Neural progenitor cell (in vitro differentiated cells): ENCODE measurements around the gene TGM2. TPM values are rescaled to one million over a fixed set of nuclear protein-coding genes. Genes with fewer than 3 reads are reported as not detected.

Experiments used
- DNase-seq: peaks from one replicate; pipeline ENCODE4 v3.0.0-alpha.2; 2016; ENCODE audit warnings: low spot score
- H2AFZ ChIP-seq: fragments of 200-600 bp; sonication (generic); replicated peaks from 2 replicates; pipeline ENCODE4 v1.6.1; 2016; ENCODE audit warnings: antibody characterized with exemption
- H3F3A ChIP-seq: fragments of 200-600 bp; sonication (generic); 2 replicates; pipeline ENCODE4 v1.6.1; 2016; ENCODE audit warnings: antibody characterized with exemption, low read depth
- H3K27ac ChIP-seq: fragments of 200-600 bp; sonication (generic); 2 replicates; pipeline ENCODE4 v1.5.1; 2016; ENCODE audit warnings: mild to moderate bottlenecking
- H3K27me3 ChIP-seq: fragments of 200-600 bp; sonication (generic); 2 replicates; pipeline ENCODE4 v1.6.1; 2016; ENCODE audit warnings: mild to moderate bottlenecking, moderate library complexity
- H3K36me3 ChIP-seq: fragments of 200-600 bp; sonication (generic); 2 replicates; pipeline ENCODE4 v1.5.1; 2016
- H3K4me1 ChIP-seq: fragments of 200-600 bp; sonication (generic); 2 replicates; pipeline ENCODE4 v1.6.1; 2016; ENCODE audit warnings: mixed run types
- H3K4me2 ChIP-seq: fragments of 200-600 bp; sonication (generic); 2 replicates; pipeline ENCODE4 v1.6.1; 2016
- H3K4me3 ChIP-seq: fragments of 200-600 bp; sonication (generic); 2 replicates; pipeline ENCODE4 v1.5.1; 2016
- H3K79me2 ChIP-seq: fragments of 200-600 bp; sonication (generic); 2 replicates; pipeline ENCODE4 v1.6.1; 2016; ENCODE audit warnings: low read depth
- H3K9ac ChIP-seq: fragments of 200-600 bp; sonication (generic); 2 replicates; pipeline ENCODE4 v1.6.1; 2016
- H3K9me3 ChIP-seq: fragments of 200-600 bp; sonication (generic); 2 replicates; pipeline ENCODE4 v1.5.1; 2016; ENCODE audit warnings: low read depth
- H4K20me1 ChIP-seq: fragments of 200-600 bp; sonication (generic); 2 replicates; pipeline ENCODE4 v1.6.1; 2016; ENCODE audit warnings: low read depth
- H3K27ac Mint-ChIP-seq: 3 replicates; pipeline ENCODE4 v1.8.0; 2021; ENCODE audit warnings: mixed read lengths
- H3K27me3 Mint-ChIP-seq: 2 replicates; pipeline ENCODE4 v1.8.0; 2022; ENCODE audit warnings: low read depth, mild to moderate bottlenecking, inconsistent platforms, moderate library complexity, mixed read lengths; ENCODE audit not compliant: insufficient read depth
- H3K36me3 Mint-ChIP-seq: 3 replicates; pipeline ENCODE4 v1.8.0; 2021; ENCODE audit warnings: mixed read lengths
- H3K4me1 Mint-ChIP-seq: 3 replicates; pipeline ENCODE4 v1.8.0; 2021; ENCODE audit warnings: mixed read lengths
- H3K4me3 Mint-ChIP-seq: 3 replicates; pipeline ENCODE4 v1.8.0; 2021; ENCODE audit warnings: mild to moderate bottlenecking, moderate library complexity, mixed read lengths
- H3K9me3 Mint-ChIP-seq: 3 replicates; pipeline ENCODE4 v1.8.0; 2020; ENCODE audit warnings: mixed read lengths
- CTCF ChIP-seq: fragments of 200-600 bp; sonication (generic); IDR thresholded peaks from 2 replicates; pipeline ENCODE4 v1.5.1; 2017; ENCODE audit warnings: antibody characterized with exemption, mild to moderate bottlenecking
- EZH2 ChIP-seq: fragments of 200-600 bp; sonication (generic); IDR thresholded peaks from 2 replicates; pipeline ENCODE4 v1.6.1; 2017; ENCODE audit warnings: antibody characterized with exemption, mild to moderate bottlenecking, moderate library complexity
- EZH2phosphoT487 ChIP-seq: fragments of 200-600 bp; sonication (generic); IDR thresholded peaks from 2 replicates; pipeline ENCODE4 v1.6.1; 2017; ENCODE audit warnings: antibody characterized with exemption
- total RNA-seq: library from RNA; depleted of rRNA; stranded (reverse); fragments of >200 nt; gene quantifications from 2 replicates; pipeline ENCODE4 v1.2.3, GENCODE V29; 2015; ENCODE audit warnings: low replicate concordance

Gene TGM2
- total RNA-seq, 1 donor from 2014 or later = 0.22 TPM

GRCh38 chr20:38196076-38196475 is 31.0 kb upstream of the TGM2 start:
- Histone ChIP-seq H3K27ac (no peak overlapping the region), H3F3A (peaks cover 7% of the 10 kb centered on the region), H2AFZ (no peak overlapping the region), H3K36me3 (no peaks in the 10 kb centered on the region), H3K9me3 (no peaks in the 10 kb centered on the region), H3K4me1 (peaks cover 10% of the 10 kb centered on the region), H3K79me2 (no peaks in the 10 kb centered on the region), H3K4me3 (no peak overlapping the region), H3K27me3 (no peaks in the 10 kb centered on the region), H3K9ac (no peak overlapping the region), H4K20me1 (no peaks in the 10 kb centered on the region), H3K4me2 (no peak overlapping the region)
- H3K36me3 Mint-ChIP-seq = no peaks in the 10 kb centered on the region
- no peak for TF ChIP-seq CTCF
- no peak for TF ChIP-seq EZH2phosphoT487
- TF ChIP-seq EZH2 = no peak
- H3K4me1 Mint-ChIP-seq = peaks cover 17% of the 10 kb centered on the region
- H3K4me3 Mint-ChIP-seq = no peak overlapping the region
- no peak for DNase-seq
- no peak overlapping the region for H3K27ac Mint-ChIP-seq
- peaks cover 7% of the 10 kb centered on the region for H3K27me3 Mint-ChIP-seq
- peaks cover 5% of the 10 kb centered on the region for H3K9me3 Mint-ChIP-seq

- H3K4me2 ChIP-seq = no peak overlapping the region
- Mint-ChIP-seq H3K4me3 (no peak overlapping the region), H3K4me1 (peaks cover 17% of the 10 kb centered on the region), H3K27me3 (peaks cover 7% of the 10 kb centered on the region), H3K27ac (peak overlapping the region; percentile 78), H3K9me3 (peaks cover 5% of the 10 kb centered on the region), H3K36me3 (no peaks in the 10 kb centered on the region)
- no peaks in the 10 kb centered on the region for H3K79me2 ChIP-seq
- H3K36me3 ChIP-seq = no peaks in the 10 kb centered on the region
- no peaks in the 10 kb centered on the region for H3K27me3 ChIP-seq
- H3K4me3 ChIP-seq = no peak overlapping the region
- no peak overlapping the region for H3K9ac ChIP-seq
- DNase-seq = no peak
- H3K27ac ChIP-seq = no peak overlapping the region
- H2AFZ ChIP-seq = no peak overlapping the region
- no peaks in the 10 kb centered on the region for H3K9me3 ChIP-seq
- peaks cover 7% of the 10 kb centered on the region for H3F3A ChIP-seq
- TF ChIP-seq EZH2 (no peak), EZH2phosphoT487 (no peak), CTCF (no peak)
- H4K20me1 ChIP-seq = no peaks in the 10 kb centered on the region
- peaks cover 10% of the 10 kb centered on the region for H3K4me1 ChIP-seq
These were observed 30.5 kb upstream of the TGM2 start for GRCh38 chr20:38195521-38195920.

- no peaks in the 10 kb centered on the region for H4K20me1 ChIP-seq
- peaks cover 5% of the 10 kb centered on the region for H3K9me3 Mint-ChIP-seq
- H3K27me3 Mint-ChIP-seq = peaks cover 7% of the 10 kb centered on the region
- peaks cover 7% of the 10 kb centered on the region for H3F3A ChIP-seq
- H3K27ac Mint-ChIP-seq = peak overlapping the region; percentile 78
- no peaks in the 10 kb centered on the region for H3K79me2 ChIP-seq
- H3K9ac ChIP-seq = no peak overlapping the region
- peaks cover 10% of the 10 kb centered on the region for H3K4me1 ChIP-seq
- H3K27me3 ChIP-seq = no peaks in the 10 kb centered on the region
- no peaks in the 10 kb centered on the region for H3K9me3 ChIP-seq
- H3K4me2 ChIP-seq = no peak overlapping the region
- H2AFZ ChIP-seq = no peak overlapping the region
- H3K36me3 ChIP-seq = no peaks in the 10 kb centered on the region
- peaks cover 17% of the 10 kb centered on the region for H3K4me1 Mint-ChIP-seq
- no peaks in the 10 kb centered on the region for H3K36me3 Mint-ChIP-seq
- no peak overlapping the region for H3K27ac ChIP-seq
- DNase-seq = no peak
- H3K4me3 Mint-ChIP-seq = no peak overlapping the region
- H3K4me3 ChIP-seq = no peak overlapping the region
- TF ChIP-seq EZH2phosphoT487 = no peak
- no peak for TF ChIP-seq CTCF
- TF ChIP-seq EZH2 = no peak
These were observed 30.0 kb upstream of the TGM2 start for GRCh38 chr20:38194971-38195504.
